HG02588 (cell line): ENCODE results near the gene KIF4A.

ENCODE experiments used
- ATAC-seq: cut with Tn5 transposase; IDR thresholded peaks from one replicate; pipeline ENCODE4 v1.9.1; 2021; ENCODE audit warnings: mild to moderate bottlenecking, moderate library complexity; ENCODE audit not compliant: unreplicated experiment

Gene KIF4A

GRCh38 chrX:70464051-70464450, 174.1 kb downstream of the KIF4A start:
- ATAC-seq, result no peak

GRCh38 chrX:70466968-70467367, 177.1 kb downstream of the KIF4A start:
- ATAC-seq, result no peak

GRCh38 chrX:70468709-70469108, 178.8 kb downstream of the KIF4A start:
- ATAC-seq, result no peak
